NCI-H2171 treated with DMSO at 0.1 percent for 48 hours (cell line): Measurements from ENCODE around the gene MDFIC2.
"Not testable (repeated sequence)": the region's sequence is repeated elsewhere in the genome, so short reads cannot be mapped to it uniquely, and the experiment has no call there.

Source experiments
- DNase-seq: peaks from one replicate; lab custom pipeline; 2025; lab: John Stamatoyannopoulos, UW

Gene MDFIC2

DNA sequence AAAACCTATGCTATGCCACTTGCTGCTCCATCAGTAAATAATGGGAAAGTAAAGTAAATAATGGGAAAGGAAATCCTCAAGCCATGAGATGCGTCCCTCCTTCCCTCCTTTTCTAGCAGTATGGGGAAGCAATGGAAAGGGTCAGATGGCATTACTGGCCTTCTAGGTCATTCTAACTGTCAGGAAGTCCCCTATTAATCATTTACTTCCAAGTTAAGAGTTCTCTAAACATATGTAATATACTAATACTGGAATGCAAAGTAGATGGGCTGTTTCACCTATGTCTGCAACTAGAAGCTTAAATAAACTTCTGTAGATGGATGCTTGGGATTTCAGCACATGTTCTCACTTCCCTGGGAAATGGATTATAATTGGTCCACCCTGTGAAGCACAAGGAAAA lies 55.9 kb downstream of the MDFIC2 start:
- DNase-seq = no peak

DNA sequence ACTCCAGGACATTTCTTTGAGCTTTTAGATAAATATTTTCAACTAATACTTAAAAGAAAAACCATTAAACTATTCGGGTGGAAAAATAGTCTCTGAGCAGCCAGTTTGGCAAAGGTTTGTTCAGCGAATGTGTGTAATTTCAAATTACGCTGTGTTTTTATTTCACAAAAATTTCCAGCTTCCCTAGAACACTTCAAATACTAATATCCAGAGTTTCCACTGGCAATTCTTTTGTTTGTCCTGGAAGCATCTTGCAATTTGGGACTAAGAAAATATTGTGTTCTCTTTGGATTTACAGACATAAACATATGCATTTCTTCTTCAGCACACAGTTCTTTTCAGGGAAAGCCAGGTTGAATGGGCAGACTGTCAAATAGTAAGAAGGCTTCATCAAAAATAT lies 61.9 kb downstream of the MDFIC2 start:
- DNase-seq = no peak

DNA sequence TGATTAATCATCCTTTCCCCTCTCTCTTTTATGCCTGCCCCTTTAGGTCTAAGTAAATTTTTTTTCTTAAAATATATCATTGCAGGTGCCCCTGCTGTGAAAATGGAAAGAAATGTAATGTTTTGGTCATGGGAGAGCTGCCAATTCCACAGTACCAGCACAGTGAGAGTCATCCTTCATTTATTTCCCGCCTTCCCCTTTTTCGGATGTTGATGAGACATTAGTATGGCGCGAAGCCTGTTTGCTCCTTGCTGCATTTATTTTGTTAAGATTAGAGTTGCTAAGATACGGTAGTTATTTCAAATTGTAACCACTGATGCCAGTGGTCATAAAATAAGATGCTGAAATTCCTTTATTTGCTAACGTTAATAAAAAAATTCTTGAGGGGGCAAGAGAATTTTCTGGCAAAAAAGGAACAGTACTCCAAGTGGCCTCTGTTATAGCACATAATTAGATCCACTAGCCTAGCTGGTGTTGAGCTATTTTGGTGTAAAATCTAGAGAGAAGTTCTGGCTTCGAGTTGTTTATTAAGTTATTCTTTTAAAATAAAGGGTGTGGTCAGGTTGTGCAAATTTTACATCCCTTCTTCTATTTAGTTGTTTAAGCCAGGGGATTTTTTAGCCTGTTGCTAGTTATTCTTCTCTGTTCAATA lies 62.8 kb downstream of the MDFIC2 start:
- DNase-seq = no peak

DNA sequence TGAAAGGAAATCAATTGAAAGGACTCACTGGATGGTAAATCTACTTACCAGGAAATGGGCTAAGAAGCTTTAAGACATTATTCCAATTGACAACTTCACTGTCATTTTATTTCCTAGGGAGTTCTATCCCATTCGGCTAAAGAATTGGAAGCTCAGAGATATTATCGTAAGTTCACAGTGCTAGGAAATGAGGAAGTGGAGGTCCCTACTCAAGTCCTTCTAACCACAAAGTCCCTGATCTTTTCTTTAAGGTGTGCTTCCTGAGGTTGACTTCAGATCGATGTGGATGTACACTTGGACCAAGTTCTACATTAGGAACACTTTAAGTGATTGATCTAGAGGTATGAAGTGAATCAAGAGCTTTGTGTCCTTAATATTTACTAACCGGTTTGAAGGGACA lies 63.6 kb downstream of the MDFIC2 start:
- no peak for DNase-seq

- DNase-seq = no peak
Measured at GRCh38 chr3:70247955-70248354, 64.5 kb downstream of the MDFIC2 start.

GRCh38 chr3:70245746-70246525 lies 66.5 kb downstream of the MDFIC2 start:
- DNase-seq = no peak

- no peak for DNase-seq
Measured at GRCh38 chr3:70244422-70244821, 68.0 kb downstream of the MDFIC2 start.

DNA sequence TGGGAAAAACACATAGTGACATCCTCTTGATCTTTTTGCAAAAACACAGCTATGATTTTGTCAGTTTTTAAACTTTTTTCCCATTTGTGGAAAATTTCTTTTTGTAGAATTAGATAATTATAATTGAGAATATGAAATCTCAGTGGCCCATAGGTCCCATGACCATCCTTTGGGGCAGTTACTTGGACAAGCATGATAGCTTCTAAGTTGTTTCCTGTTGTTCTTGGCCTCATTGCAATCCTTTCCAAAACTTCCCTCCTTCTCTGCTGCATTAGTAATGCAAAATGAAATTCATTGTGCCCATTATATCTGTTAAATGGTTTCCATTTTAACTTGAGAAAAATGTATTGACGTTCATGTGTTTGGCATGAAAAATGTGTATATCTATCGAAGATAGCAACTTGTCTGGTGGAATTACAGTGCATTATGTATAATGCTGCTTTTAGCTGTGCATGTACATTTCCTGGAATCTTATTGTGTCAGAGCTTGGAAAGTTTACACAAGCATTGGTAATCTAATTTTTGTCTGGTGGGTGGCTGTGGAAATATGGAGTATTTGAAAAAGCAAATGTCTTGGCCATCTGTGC lies 70.0 kb downstream of the MDFIC2 start:
- no peak for DNase-seq

DNA sequence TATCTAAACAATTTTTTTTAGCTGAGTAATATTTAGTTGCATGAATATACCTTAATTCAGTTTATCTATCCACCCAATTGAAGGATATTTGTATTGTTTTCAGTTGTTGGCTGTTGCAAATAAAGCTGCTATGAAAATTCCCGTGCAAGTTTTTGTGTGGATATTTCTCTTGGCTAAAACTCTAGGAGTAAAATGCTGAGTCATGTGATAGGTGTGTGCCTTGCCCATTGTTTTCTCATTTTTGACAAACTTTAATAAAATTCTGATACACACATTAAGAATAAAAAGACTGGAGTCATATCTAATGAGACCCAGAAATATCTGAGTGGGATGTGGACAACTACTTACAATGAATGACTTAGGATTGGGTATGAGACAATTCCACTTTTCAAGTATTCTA lies 78.6 kb downstream of the MDFIC2 start:
- DNase-seq = no peak

GRCh38 chr3:70233112-70233511 lies 79.3 kb downstream of the MDFIC2 start:
- no peak for DNase-seq

- DNase-seq = no peak
Measured at GRCh38 chr3:70231266-70231701, 81.2 kb downstream of the MDFIC2 start.

GRCh38 chr3:70227437-70227836 lies 85.0 kb downstream of the MDFIC2 start:
- no peak for DNase-seq

GRCh38 chr3:70225146-70225545 lies 87.3 kb downstream of the MDFIC2 start:
- no peak for DNase-seq

GRCh38 chr3:70224337-70224736 lies 88.1 kb downstream of the MDFIC2 start:
- no peak for DNase-seq

DNA sequence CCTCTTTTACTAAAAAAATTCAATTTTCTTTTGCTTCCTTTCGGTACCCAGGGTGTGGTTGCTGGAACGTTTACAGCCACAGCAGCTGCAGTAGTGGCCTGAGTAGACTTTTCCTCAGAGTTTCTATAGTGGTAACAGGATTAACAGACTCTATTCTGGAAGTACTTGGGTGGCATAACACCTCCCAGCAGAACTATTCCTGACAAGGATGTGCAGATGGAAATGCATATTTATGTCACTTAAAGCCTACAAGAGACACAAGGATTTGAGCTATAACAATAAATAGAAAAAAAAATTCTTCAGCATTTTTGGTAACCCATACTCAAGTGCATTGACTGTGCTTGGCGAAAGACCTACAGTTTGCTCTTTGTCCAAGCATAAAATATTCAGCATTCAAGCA lies 94.0 kb downstream of the MDFIC2 start:
- no peak for DNase-seq

DNA sequence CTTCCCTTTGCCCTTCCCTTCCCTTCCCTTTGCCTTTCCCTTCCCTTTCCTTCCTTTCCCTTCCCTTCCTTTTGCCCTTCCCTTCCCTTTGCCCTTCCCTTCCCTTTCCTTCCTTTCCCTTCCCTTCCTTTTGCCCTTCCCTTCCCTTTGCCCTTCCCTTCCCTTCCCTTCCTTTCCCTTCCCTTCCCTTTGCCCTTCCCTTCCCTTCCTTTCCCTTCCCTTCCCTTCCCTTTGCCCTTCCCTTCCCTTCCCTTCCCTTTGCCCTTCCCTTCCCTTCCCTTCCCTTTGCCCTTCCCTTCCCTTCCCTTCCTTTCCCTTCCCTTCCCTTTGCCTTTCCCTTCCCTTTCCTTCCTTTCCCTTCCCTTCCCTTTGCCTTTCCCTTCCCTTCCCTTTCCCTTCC lies 101.2 kb downstream of the MDFIC2 start:
- not testable (repeated sequence) for DNase-seq

GRCh38 chr3:70201975-70202374 lies 110.5 kb downstream of the MDFIC2 start:
- DNase-seq = no peak

DNA sequence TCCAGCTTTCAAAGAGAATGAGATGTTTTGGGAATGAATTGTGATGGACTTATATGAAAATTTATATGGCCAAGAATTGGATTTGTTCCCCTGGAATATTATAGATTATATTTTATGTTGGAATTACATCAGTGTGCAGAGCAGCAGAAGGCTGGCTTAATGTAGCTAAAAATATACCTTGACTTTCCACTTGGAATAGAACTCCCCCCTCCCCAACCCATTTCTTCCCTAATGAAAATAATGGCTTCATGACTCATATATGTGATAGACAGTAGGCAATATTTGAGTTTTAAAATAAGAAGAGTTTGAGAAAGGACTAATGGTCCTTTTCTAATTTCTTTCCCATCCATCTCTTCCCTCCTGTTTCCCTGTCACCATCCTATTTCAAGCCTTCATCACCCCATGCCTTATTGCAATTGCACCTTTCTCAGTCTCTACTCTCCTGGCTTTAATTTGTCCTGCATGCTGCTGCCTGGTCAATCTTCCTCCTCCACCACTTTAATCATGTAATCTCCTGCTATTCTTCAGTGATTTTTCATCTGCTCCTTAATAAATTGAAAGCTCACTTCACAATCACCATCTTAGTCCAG lies 122.5 kb downstream of the MDFIC2 start:
- DNase-seq = no peak

GRCh38 chr3:70186221-70186620 lies 126.2 kb downstream of the MDFIC2 start:
- DNase-seq = no peak

DNA sequence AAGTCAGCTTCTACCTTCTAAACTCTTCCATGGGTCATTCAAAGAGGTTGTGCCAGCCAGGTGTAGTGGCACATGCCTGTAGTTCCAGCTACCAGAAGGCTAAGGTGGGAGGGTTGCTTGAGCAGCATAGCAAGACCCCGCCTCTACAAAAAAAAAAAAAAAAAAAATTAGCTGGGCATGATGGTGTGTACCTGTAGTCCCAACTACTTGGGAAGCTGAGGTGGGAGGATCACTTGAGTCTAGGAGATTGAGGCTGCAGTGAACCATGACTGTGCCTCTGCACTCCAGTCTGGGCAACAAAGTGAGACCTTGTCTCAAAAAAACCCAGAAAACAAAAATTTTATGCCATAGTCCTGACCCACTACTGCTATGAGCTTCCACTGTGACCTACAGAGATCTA lies 126.8 kb downstream of the MDFIC2 start:
- DNase-seq = no peak

- no peak for DNase-seq
Measured at GRCh38 chr3:70183781-70184504, 128.5 kb downstream of the MDFIC2 start.

DNA sequence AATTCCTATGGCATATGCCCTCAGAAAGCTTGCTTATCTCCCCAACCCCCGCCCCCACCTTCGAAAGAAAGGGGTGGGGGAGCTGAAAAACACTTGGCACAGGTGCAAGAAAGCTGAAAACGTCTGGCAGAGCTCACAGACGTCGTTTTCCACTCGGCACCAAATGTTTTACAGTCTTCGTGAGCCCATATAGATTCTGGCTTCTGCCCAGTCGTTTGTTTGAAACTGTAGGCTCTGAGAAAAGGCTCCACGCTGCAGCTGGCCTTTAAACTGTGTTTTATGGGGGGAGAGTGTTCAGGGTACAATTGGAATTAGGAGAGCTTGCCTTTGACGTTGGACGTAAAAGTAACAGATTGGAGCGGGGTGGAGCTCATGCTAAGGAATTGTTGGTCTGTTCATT lies 130.3 kb downstream of the MDFIC2 start:
- peak; percentile 32 for DNase-seq
